Bronchial epithelial cell (primary cell): ENCODE results near the gene RAB18. TPM values are rescaled to one million over a fixed set of nuclear protein-coding genes. Genes with fewer than 3 reads are reported as not detected.
"Not testable (repeated sequence)": the region's sequence is repeated elsewhere in the genome, so short reads cannot be mapped to it uniquely, and the experiment has no call there.

Experiments used
- DNase-seq: peaks from one replicate; pipeline ENCODE4 v3.0.0-alpha.2; 2010; ENCODE audit warnings: low read depth
- FAIRE-seq: peaks from 2 replicates; lab custom pipeline; 2011; peaks lifted over from hg19 to GRCh38; lab: Jason Lieb, UNC
- H3K27me3 ChIP-seq: 2 replicates; pipeline ENCODE4 v1.5.1; 2011; ENCODE audit warnings: low read length; ENCODE audit not compliant: control insufficient read depth, insufficient read depth
- H3K36me3 ChIP-seq: 2 replicates; pipeline ENCODE4 v1.5.1; 2011; ENCODE audit warnings: low read length; ENCODE audit not compliant: control insufficient read depth, insufficient read depth
- H3K4me3 ChIP-seq: 2 replicates; pipeline ENCODE4 v1.5.1; 2011; ENCODE audit warnings: mild to moderate bottlenecking, low read depth, low read length, control low read depth
- CTCF ChIP-seq: IDR thresholded peaks from 2 replicates; pipeline ENCODE4 v1.5.1; 2011; ENCODE audit warnings: mild to moderate bottlenecking, moderate library complexity, low read length, control low read depth, inconsistent platforms; ENCODE audit not compliant: insufficient read depth, severe bottlenecking
- total RNA-seq: library from RNA; depleted of rRNA; stranded (reverse); fragments of >200 nt; gene quantifications from 2 replicates; pipeline ENCODE4 v1.2.1, GENCODE V29; 2014

Gene RAB18
- total RNA-seq, 1 donor from 2014 or later, result 74.8 TPM

GRCh38 chr10:27568196-27569175, 64.4 kb downstream of the RAB18 start:
- FAIRE-seq, result peak; percentile 76
- DNase-seq, result no peak
- Histone ChIP-seq H3K36me3 (no peaks in the 10 kb centered on the region), H3K4me3 (no peak overlapping the region), H3K27me3 (no peaks in the 10 kb centered on the region)
- TF ChIP-seq CTCF, result no peak

DNA sequence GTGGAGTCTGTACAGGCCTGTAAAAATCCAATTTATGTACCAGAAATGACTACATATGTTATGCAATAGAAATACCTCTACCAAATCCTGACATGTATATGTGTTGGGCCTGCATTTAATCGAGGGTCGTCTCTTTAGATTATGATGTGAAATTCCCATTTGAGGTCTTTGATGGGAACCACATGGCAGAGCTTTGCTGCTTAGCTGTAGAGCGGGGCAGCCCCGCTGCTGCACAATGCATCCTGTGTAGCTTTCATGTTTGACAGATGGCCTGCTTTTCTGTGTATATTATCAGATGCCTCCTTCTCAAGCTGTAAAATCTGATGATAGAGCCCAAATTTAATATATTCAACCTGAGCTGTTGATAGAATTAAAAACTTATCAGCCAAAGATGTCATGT, 65.8 kb downstream of the RAB18 start:
- no peak for FAIRE-seq
- Histone ChIP-seq H3K27me3 (no peaks in the 10 kb centered on the region), H3K36me3 (no peaks in the 10 kb centered on the region), H3K4me3 (no peak overlapping the region)
- no peak for DNase-seq
- no peak for TF ChIP-seq CTCF

DNA sequence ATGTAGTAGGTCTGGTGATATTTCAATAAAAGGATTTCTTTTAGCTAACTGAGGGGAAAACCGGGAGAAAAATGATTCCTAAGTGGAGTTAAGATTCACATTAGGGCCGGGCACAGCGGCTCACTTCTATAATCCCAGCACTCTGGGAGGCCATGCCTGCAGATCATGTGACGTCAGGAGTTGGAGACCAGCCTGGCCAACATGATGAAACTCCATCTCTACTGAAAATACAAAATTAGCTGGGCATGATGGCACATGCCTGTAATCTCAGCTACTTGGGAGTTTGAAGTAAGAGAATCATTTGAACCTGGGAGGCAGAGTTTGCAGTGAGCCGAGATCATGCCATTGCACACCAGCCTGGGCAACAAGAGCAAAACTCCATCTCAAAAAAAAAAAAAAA, 72.9 kb downstream of the RAB18 start:
- not testable (repeated sequence) for H3K27me3 ChIP-seq, FAIRE-seq, H3K4me3 ChIP-seq, H3K36me3 ChIP-seq
- DNase-seq, result peak; percentile 78

- TF ChIP-seq CTCF, result no peak
- no peak for DNase-seq
- H3K36me3 ChIP-seq, result no peaks in the 10 kb centered on the region
- H3K4me3 ChIP-seq, result no peak overlapping the region
- no peak for FAIRE-seq
- no peaks in the 10 kb centered on the region for H3K27me3 ChIP-seq
Observed at GRCh38 chr10:27578316-27578715, 74.2 kb downstream of the RAB18 start.

GRCh38 chr10:27581225-27581624, 77.1 kb downstream of the RAB18 start:
- Histone ChIP-seq H3K4me3 (no peak overlapping the region), H3K36me3 (no peaks in the 10 kb centered on the region), H3K27me3 (no peaks in the 10 kb centered on the region)
- DNase-seq (no peak), FAIRE-seq (no peak)
- TF ChIP-seq CTCF, result no peak

DNA sequence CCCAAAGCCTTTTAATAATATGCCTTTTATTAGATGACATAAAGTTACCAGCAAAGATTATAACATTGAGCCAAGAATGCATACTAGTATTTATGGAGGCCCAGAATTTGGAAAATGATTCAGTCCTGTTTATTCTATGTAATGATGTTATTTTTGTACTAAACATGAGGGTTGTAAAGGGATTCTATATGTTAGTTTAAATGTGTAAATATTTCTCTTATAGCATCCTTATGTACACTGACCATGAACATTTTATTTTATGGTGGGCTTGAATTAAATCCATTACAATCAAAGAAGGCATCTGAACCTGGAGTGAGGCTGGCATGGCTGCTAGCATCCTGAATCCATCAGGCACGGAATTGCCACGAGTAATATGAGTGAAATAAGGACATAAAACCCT, 80.2 kb downstream of the RAB18 start:
- H3K27me3 ChIP-seq, result no peaks in the 10 kb centered on the region
- no peak for DNase-seq
- no peaks in the 10 kb centered on the region for H3K36me3 ChIP-seq
- no peak for TF ChIP-seq CTCF
- no peak overlapping the region for H3K4me3 ChIP-seq
- FAIRE-seq, result no peak

Other genes with a start within 250 kb of the RAB18 start
- 1.8 and 2.3 TPM in 2 replicates for gene MKX, start 241.5 kb downstream of the RAB18 start, total RNA-seq